Measurements from ENCODE around the gene ATG13.

DNA sequence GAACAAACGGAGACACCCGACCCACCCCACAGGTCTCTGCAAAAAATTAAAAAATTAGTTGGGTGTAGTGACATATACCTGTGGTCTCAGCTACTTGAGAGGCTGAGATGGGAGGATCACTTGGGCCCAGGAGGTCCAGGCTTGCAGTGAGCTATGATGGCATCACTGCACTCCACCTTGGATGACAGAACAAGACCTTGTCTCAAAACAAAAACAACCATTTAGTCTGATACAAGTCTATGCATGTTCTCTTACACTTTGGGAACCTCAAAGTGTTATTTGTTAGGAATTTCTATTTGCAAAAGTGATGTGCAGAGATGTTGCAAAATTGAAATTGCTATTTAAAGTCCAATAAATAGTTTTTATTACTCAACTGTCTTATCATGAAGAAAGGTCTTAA is 14.3 kb downstream of the ATG13 start:
- TF ChIP-seq, protein P1, sequence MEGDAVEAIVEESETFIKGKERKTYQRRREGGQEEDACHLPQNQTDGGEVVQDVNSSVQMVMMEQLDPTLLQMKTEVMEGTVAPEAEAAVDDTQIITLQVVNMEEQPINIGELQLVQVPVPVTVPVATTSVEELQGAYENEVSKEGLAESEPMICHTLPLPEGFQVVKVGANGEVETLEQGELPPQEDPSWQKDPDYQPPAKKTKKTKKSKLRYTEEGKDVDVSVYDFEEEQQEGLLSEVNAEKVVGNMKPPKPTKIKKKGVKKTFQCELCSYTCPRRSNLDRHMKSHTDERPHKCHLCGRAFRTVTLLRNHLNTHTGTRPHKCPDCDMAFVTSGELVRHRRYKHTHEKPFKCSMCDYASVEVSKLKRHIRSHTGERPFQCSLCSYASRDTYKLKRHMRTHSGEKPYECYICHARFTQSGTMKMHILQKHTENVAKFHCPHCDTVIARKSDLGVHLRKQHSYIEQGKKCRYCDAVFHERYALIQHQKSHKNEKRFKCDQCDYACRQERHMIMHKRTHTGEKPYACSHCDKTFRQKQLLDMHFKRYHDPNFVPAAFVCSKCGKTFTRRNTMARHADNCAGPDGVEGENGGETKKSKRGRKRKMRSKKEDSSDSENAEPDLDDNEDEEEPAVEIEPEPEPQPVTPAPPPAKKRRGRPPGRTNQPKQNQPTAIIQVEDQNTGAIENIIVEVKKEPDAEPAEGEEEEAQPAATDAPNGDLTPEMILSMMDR (IDR thresholded peaks at IDR 0.05): no peak
- no peak for TF ChIP-seq POLR2A (IDR thresholded peaks at IDR 0.05)
